MM.1S (cell line): ENCODE measurements around the gene PDYN.

Source experiments
- DNase-seq: peaks from one replicate; pipeline ENCODE4 v3.0.0-alpha.2; 2015
- H2AFZ ChIP-seq: fragments of 300-600 bp; sonication (generic); 2 replicates; pipeline ENCODE4 v1.6.0; 2016; ENCODE audit warnings: antibody characterized with exemption, low read length
- H3F3A ChIP-seq: fragments of 300-600 bp; sonication (generic); 2 replicates; pipeline ENCODE4 v1.6.1; 2016; ENCODE audit warnings: mild to moderate bottlenecking, antibody characterized with exemption, low read length, moderate library complexity, mixed read lengths; ENCODE audit not compliant: insufficient read depth
- H3K27ac ChIP-seq: fragments of 300-600 bp; sonication (generic); 2 replicates; pipeline ENCODE4 v1.5.1; 2016; ENCODE audit warnings: mild to moderate bottlenecking, low read length
- H3K27me3 ChIP-seq: fragments of 300-600 bp; sonication (generic); replicated peaks from 2 replicates; pipeline ENCODE4 v1.6.0; 2016; ENCODE audit warnings: low read length; ENCODE audit not compliant: insufficient read depth
- H3K36me3 ChIP-seq: fragments of 300-600 bp; sonication (generic); replicated peaks from 2 replicates; pipeline ENCODE4 v1.6.1; 2016; ENCODE audit warnings: mild to moderate bottlenecking, low read length, mixed read lengths; ENCODE audit not compliant: insufficient read depth
- H3K4me1 ChIP-seq: fragments of 300-600 bp; sonication (generic); 2 replicates; pipeline ENCODE4 v1.6.1; 2016; ENCODE audit warnings: low read length, mixed read lengths
- H3K4me2 ChIP-seq: fragments of 300-600 bp; sonication (generic); 2 replicates; pipeline ENCODE4 v1.6.0; 2016; ENCODE audit warnings: low read depth, low read length
- H3K4me3 ChIP-seq: fragments of 300-600 bp; sonication (generic); 2 replicates; pipeline ENCODE4 v1.5.1; 2016; ENCODE audit warnings: low read length, mixed read lengths
- H3K79me2 ChIP-seq: fragments of 300-600 bp; sonication (generic); 2 replicates; pipeline ENCODE4 v1.6.1; 2016; ENCODE audit warnings: mixed run types, low read length, mixed read lengths
- H3K9ac ChIP-seq: fragments of 300-600 bp; sonication (generic); 2 replicates; pipeline ENCODE4 v1.6.1; 2016; ENCODE audit warnings: low read length, mixed read lengths
- H3K9me2 ChIP-seq: fragments of 300-600 bp; sonication (generic); replicated peaks from 2 replicates; pipeline ENCODE4 v1.6.1; 2016; ENCODE audit warnings: mild to moderate bottlenecking, low read length, mixed read lengths; ENCODE audit not compliant: insufficient read depth
- H3K9me3 ChIP-seq: fragments of 300-600 bp; sonication (generic); replicated peaks from 2 replicates; pipeline ENCODE4 v1.6.1; 2016; ENCODE audit warnings: mild to moderate bottlenecking, low read length, mixed read lengths; ENCODE audit not compliant: insufficient read depth
- H4K20me1 ChIP-seq: fragments of 300-600 bp; sonication (generic); 2 replicates; pipeline ENCODE4 v1.6.1; 2016; ENCODE audit warnings: mild to moderate bottlenecking, low read length, moderate library complexity, mixed read lengths; ENCODE audit not compliant: insufficient read depth
- CTCF ChIP-seq: fragments of 300-600 bp; sonication (generic); IDR thresholded peaks from 2 replicates; pipeline ENCODE4 v1.5.1; 2016; ENCODE audit warnings: antibody characterized with exemption, low read length, mixed read lengths
- EZH2 ChIP-seq: fragments of 300-600 bp; sonication (generic); optimal IDR thresholded peaks from 2 replicates; pipeline ENCODE3; 2017; ENCODE audit warnings: low read depth, mild to moderate bottlenecking, antibody characterized with exemption, low read length, mixed read lengths
- EZH2phosphoT487 ChIP-seq: fragments of 300-600 bp; sonication (generic); IDR thresholded peaks from 2 replicates; pipeline ENCODE4 v1.6.1; 2018; ENCODE audit warnings: antibody characterized with exemption, low read length

The PDYN gene

GRCh38 chr20:1973601-1974440 is 20.0 kb downstream of the PDYN start:
- Histone ChIP-seq H3K4me2 (no peak overlapping the region), H3K9me2 (no peaks in the 10 kb centered on the region), H2AFZ (no peak overlapping the region), H3K27me3 (no peaks in the 10 kb centered on the region), H3K4me1 (no peaks in the 10 kb centered on the region), H3F3A (no peaks in the 10 kb centered on the region), H3K36me3 (no peaks in the 10 kb centered on the region), H3K27ac (no peak overlapping the region), H3K4me3 (no peak overlapping the region), H3K9me3 (no peaks in the 10 kb centered on the region), H4K20me1 (no peaks in the 10 kb centered on the region), H3K9ac (no peak overlapping the region), H3K79me2 (no peaks in the 10 kb centered on the region)
- DNase-seq = no peak
- TF ChIP-seq EZH2phosphoT487 = no peak
- no peak for TF ChIP-seq CTCF
- TF ChIP-seq EZH2 = no peak

GRCh38 chr20:1971893-1972586 is 21.8 kb downstream of the PDYN start:
- H3K27me3 ChIP-seq = no peaks in the 10 kb centered on the region
- no peaks in the 10 kb centered on the region for H3F3A ChIP-seq
- no peak overlapping the region for H3K4me2 ChIP-seq
- TF ChIP-seq EZH2phosphoT487 (no peak), EZH2 (no peak), CTCF (no peak)
- no peaks in the 10 kb centered on the region for H3K9me3 ChIP-seq
- H3K4me3 ChIP-seq = no peak overlapping the region
- no peaks in the 10 kb centered on the region for H3K79me2 ChIP-seq
- no peaks in the 10 kb centered on the region for H4K20me1 ChIP-seq
- H2AFZ ChIP-seq = no peak overlapping the region
- no peak overlapping the region for H3K27ac ChIP-seq
- no peak overlapping the region for H3K9ac ChIP-seq
- H3K36me3 ChIP-seq = no peaks in the 10 kb centered on the region
- no peaks in the 10 kb centered on the region for H3K9me2 ChIP-seq
- no peaks in the 10 kb centered on the region for H3K4me1 ChIP-seq
- no peak for DNase-seq

- Histone ChIP-seq H3K9me2 (no peaks in the 10 kb centered on the region), H3K36me3 (no peaks in the 10 kb centered on the region), H3K27ac (no peak overlapping the region), H3K27me3 (no peaks in the 10 kb centered on the region), H3K9ac (no peak overlapping the region), H3K4me1 (no peaks in the 10 kb centered on the region; the same call in 1 of the 2 replicates), H4K20me1 (no peaks in the 10 kb centered on the region), H3K4me3 (no peak overlapping the region), H3K4me2 (no peak overlapping the region), H2AFZ (no peak overlapping the region), H3F3A (no peaks in the 10 kb centered on the region), H3K79me2 (no peaks in the 10 kb centered on the region), H3K9me3 (no peaks in the 10 kb centered on the region)
- TF ChIP-seq EZH2phosphoT487 (no peak), CTCF (no peak), EZH2 (no peak)
- no peak for DNase-seq
Observed at GRCh38 chr20:1968964-1969363, 24.9 kb downstream of the PDYN start.
